ENCODE data around the gene SMOC2.

SMOC2 gene

DNA sequence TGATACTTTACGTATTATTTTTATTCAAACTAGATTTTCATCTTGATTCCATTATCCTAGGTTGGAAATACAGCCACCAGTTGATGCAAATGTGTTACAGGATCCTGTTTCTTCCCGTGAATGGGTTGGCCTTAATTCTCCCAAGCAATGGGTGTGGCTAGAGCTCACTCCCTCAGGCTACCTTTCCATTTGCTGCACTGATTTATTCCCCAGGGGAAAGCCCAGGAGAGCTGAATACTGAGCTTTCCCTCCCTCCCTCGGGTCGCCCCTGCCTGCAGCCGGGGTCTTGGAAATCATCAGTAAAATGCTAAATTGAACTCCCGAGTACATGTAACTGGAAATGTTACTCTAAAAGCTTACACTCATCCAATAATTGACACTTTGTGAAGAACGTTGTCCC lies 9.9 kb downstream of the SMOC2 start:
- TF ChIP-seq TEAD4 (IDR thresholded peaks at IDR 0.05) (no peak), EP300 (IDR thresholded peaks at IDR 0.05; ENCODE audit: borderline replicate concordance) (no peak), RAD21 (IDR thresholded peaks at IDR 0.05; ENCODE audit: low read depth) (no peak), NFIC (IDR thresholded peaks at IDR 0.05) (no peak), CEBPB (IDR thresholded peaks at IDR 0.05) (no peak), TAF1 (IDR thresholded peaks at IDR 0.05; ENCODE audit: low read depth) (no peak), FOXM1 (IDR thresholded peaks at IDR 0.05; ENCODE audit: borderline replicate concordance, low read depth) (no peak), YY1 (IDR thresholded peaks at IDR 0.05; ENCODE audit: low read depth) (no peak), CREB1 (IDR thresholded peaks at IDR 0.05; ENCODE audit: low read depth) (no peak), REST (IDR thresholded peaks at IDR 0.05; ENCODE audit: low read depth) (no peak), ZBTB7A (IDR thresholded peaks at IDR 0.05; ENCODE audit: low read depth) (no peak), TCF12 (IDR thresholded peaks at IDR 0.05; ENCODE audit: low read depth) (no peak)
- TF ChIP-seq, protein P1, sequence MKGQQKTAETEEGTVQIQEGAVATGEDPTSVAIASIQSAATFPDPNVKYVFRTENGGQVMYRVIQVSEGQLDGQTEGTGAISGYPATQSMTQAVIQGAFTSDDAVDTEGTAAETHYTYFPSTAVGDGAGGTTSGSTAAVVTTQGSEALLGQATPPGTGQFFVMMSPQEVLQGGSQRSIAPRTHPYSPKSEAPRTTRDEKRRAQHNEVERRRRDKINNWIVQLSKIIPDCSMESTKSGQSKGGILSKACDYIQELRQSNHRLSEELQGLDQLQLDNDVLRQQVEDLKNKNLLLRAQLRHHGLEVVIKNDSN (IDR thresholded peaks at IDR 0.05) = no peak
- TF ChIP-seq, protein P2, sequence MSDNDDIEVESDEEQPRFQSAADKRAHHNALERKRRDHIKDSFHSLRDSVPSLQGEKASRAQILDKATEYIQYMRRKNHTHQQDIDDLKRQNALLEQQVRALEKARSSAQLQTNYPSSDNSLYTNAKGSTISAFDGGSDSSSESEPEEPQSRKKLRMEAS (IDR thresholded peaks at IDR 0.05) = no peak

DNA sequence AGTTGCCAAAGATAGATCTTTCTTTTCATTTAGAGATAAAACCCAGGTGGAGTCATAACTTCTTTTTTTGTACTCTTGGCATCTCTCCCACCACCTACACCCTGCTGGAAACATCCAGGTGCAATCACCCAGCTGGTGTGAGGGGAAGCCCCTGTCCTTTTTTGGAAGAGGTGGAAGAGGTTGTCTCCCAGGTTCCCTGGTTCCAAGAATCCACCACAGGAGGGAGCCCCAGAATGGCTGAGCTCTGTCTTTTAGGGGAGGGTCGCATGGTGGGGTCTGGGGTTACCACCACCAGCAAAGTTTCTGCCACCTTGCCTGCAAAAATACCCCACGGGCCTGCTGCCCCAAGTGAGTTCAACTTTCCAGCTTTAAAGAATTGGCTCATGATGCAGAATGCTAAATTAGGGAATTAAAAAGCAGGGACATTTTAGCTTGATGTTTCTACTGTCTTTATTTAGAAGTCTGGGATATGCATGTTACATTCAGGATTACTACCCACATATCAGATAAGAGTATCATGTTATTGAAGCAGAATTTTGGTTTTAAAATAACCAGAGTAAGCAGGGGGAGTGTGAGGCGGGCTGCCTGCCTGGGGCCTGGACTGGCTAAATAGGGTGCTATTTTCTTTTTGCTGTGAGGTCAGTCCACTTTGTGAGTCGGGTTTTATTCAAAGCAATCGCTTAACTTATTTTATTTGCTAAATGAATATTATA lies 11.0 kb downstream of the SMOC2 start:
- TF ChIP-seq CREB1 (IDR thresholded peaks at IDR 0.05; ENCODE audit: low read depth) (no peak), TAF1 (IDR thresholded peaks at IDR 0.05; ENCODE audit: low read depth) (no peak), TEAD4 (IDR thresholded peaks at IDR 0.05) (no peak), YY1 (IDR thresholded peaks at IDR 0.05; ENCODE audit: low read depth) (no peak), RAD21 (IDR thresholded peaks at IDR 0.05; ENCODE audit: low read depth) (peak; percentile 54), EP300 (IDR thresholded peaks at IDR 0.05; ENCODE audit: borderline replicate concordance) (no peak), FOXM1 (IDR thresholded peaks at IDR 0.05; ENCODE audit: borderline replicate concordance, low read depth) (no peak), ZBTB7A (IDR thresholded peaks at IDR 0.05; ENCODE audit: low read depth) (peak; percentile 82; the same call in 1 of the 2 replicates), EGR1 (IDR thresholded peaks at IDR 0.05) (no peak), TCF12 (IDR thresholded peaks at IDR 0.05; ENCODE audit: low read depth) (no peak), CEBPB (IDR thresholded peaks at IDR 0.05) (no peak), NFIC (IDR thresholded peaks at IDR 0.05) (no peak), REST (IDR thresholded peaks at IDR 0.05; ENCODE audit: low read depth) (no peak)
- TF ChIP-seq, protein P2 (IDR thresholded peaks at IDR 0.05) = no peak
- TF ChIP-seq, protein P1 (IDR thresholded peaks at IDR 0.05) = no peak

GRCh38 chr6:168452685-168453377 lies 11.8 kb downstream of the SMOC2 start:
- no peak for TF ChIP-seq EGR1 (IDR thresholded peaks at IDR 0.05)
- 0 out of 2 replicates have a peak, but pooled peaks have one; percentile 4 for TF ChIP-seq NFIC (IDR thresholded peaks at IDR 0.05)

GRCh38 chr6:168455847-168456530 lies 15.0 kb downstream of the SMOC2 start:
- TF ChIP-seq ZBTB7A (IDR thresholded peaks at IDR 0.05; ENCODE audit: low read depth) (no peak), YY1 (IDR thresholded peaks at IDR 0.05; ENCODE audit: low read depth) (no peak), TEAD4 (IDR thresholded peaks at IDR 0.05) (no peak), CEBPB (IDR thresholded peaks at IDR 0.05) (no peak), EGR1 (IDR thresholded peaks at IDR 0.05) (no peak), NFIC (IDR thresholded peaks at IDR 0.05) (no peak), EP300 (IDR thresholded peaks at IDR 0.05; ENCODE audit: borderline replicate concordance) (no peak), REST (IDR thresholded peaks at IDR 0.05; ENCODE audit: low read depth) (no peak), RAD21 (IDR thresholded peaks at IDR 0.05; ENCODE audit: low read depth) (no peak), TAF1 (IDR thresholded peaks at IDR 0.05; ENCODE audit: low read depth) (no peak), FOXM1 (IDR thresholded peaks at IDR 0.05; ENCODE audit: borderline replicate concordance, low read depth) (no peak), TCF12 (IDR thresholded peaks at IDR 0.05; ENCODE audit: low read depth) (no peak), CREB1 (IDR thresholded peaks at IDR 0.05; ENCODE audit: low read depth) (no peak)
- TF ChIP-seq, protein P2 (IDR thresholded peaks at IDR 0.05) = no peak
- TF ChIP-seq, protein P1 (IDR thresholded peaks at IDR 0.05) = no peak
